Peyer's patch (tissue), 4 donors: Measurements from ENCODE around the gene CLIC1.

Experiments used
- POLR2A ChIP-seq, 2 donors: fragments of 450-650 bp; IDR thresholded peaks; one replicate each; pipeline ENCODE4 v1.5.1; 2017; ENCODE audit warnings: antibody characterized with exemption in 2 of 2, mild to moderate bottlenecking in 2 of 2, moderate library complexity in 2 of 2
- TF ChIP-seq, protein P1 (sequence below), 6 experiments: fragments of 450-650 bp in 4 of 6; fragments of 200-600 bp in 2 of 6; sonication (generic) in 1 of 6; IDR thresholded peaks; one replicate each; pipeline ENCODE4 v1.5.1; 2017 to 2019; ENCODE audit warnings: antibody characterized with exemption in 6 of 6, mild to moderate bottlenecking in 3 of 6, moderate library complexity in 1 of 6

DNA sequence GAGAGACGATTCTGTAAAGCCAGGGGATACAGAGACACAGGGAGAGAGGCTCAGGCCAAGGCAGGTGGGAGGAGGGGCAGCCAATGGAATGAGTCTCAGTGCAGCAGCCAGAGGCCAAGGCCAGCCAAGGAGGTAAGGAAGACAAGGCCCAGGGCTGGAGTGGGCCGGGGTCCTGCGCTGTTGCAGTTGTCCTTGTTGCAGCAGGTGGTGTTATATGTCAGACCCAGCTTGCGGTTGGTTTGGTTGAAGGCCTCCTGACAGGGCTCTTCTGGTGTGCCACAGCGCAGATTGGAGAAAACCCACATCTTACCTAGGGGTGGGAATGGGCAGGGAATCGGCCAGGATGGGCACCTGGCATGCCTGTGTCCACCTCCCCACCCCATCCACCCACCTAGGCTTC lies 17.3 kb downstream of the CLIC1 start:
- TF ChIP-seq, protein P1, sequence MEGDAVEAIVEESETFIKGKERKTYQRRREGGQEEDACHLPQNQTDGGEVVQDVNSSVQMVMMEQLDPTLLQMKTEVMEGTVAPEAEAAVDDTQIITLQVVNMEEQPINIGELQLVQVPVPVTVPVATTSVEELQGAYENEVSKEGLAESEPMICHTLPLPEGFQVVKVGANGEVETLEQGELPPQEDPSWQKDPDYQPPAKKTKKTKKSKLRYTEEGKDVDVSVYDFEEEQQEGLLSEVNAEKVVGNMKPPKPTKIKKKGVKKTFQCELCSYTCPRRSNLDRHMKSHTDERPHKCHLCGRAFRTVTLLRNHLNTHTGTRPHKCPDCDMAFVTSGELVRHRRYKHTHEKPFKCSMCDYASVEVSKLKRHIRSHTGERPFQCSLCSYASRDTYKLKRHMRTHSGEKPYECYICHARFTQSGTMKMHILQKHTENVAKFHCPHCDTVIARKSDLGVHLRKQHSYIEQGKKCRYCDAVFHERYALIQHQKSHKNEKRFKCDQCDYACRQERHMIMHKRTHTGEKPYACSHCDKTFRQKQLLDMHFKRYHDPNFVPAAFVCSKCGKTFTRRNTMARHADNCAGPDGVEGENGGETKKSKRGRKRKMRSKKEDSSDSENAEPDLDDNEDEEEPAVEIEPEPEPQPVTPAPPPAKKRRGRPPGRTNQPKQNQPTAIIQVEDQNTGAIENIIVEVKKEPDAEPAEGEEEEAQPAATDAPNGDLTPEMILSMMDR (IDR thresholded peaks at IDR 0.05), result no peak
- no peak for TF ChIP-seq POLR2A (IDR thresholded peaks at IDR 0.05)
